ENCODE results near the gene EIF1B. TPM values are rescaled to one million over a fixed set of nuclear protein-coding genes. Genes with fewer than 3 reads are reported as not detected.

The EIF1B gene
- total RNA-seq, 1 experiment from 2014 or later: 25.0 TPM

GRCh38 chr3:40337136-40338108 lies 27.9 kb downstream of the EIF1B start:
- no peaks in the 10 kb centered on the region for H3K36me3 ChIP-seq (ENCODE audit: control insufficient read depth, insufficient read depth, low read length)
- H3K27me3 ChIP-seq (ENCODE audit: control insufficient read depth, insufficient read depth, low read length): no peaks in the 10 kb centered on the region
- no peaks in the 10 kb centered on the region for H3K4me1 ChIP-seq (ENCODE audit: control insufficient read depth, insufficient read depth, low read length)
- H3K4me3 ChIP-seq (ENCODE audit: low read depth in 2 of 2, low read length in 2 of 2): no peak overlapping the region
- intact Hi-C loops (cut with micrococcal nuclease; ENCODE audit: unreplicated experiment) (no loop called here), in situ Hi-C loops (cut with HindIII; ENCODE audit: low pct_unique_long_range_greater_than_20kb, low sequenced_read_pairs) (no loop called here)
- DNase-seq (ENCODE audit: low read depth, low spot score): no peak
- no TSS peak for BruUV-seq (replicated peaks)
- ChIA-PET CTCF (no interaction called here), POLR2A (no interaction called here)
- H3K9me3 ChIP-seq (ENCODE audit: control insufficient read depth, insufficient read depth, low read depth, low read length): no peaks in the 10 kb centered on the region
- ATAC-seq: no peak
- TF ChIP-seq SIN3A (IDR thresholded peaks at IDR 0.05; ENCODE audit: borderline replicate concordance, insufficient read depth, low read depth, low read length): no peak
- TF ChIP-seq TCF7L2 (IDR thresholded peaks at IDR 0.05; ENCODE audit: low read depth, low read length): no peak
- TF ChIP-seq POLR2AphosphoS5 (IDR thresholded peaks at IDR 0.05; ENCODE audit: low read depth, low read length): no peak
- no peak for TF ChIP-seq CTCF (IDR thresholded peaks at IDR 0.05)
- no peak for TF ChIP-seq REST (IDR thresholded peaks at IDR 0.05; ENCODE audit: insufficient read depth in 1 of 2, low read depth in 2 of 2, low read length in 1 of 2)
- no peak overlapping the region for H3K27ac ChIP-seq (ENCODE audit: low read length)

- TF ChIP-seq CTCF (IDR thresholded peaks at IDR 0.05) (no peak), TCF7L2 (IDR thresholded peaks at IDR 0.05; ENCODE audit: low read depth, low read length) (no peak)
- H3K4me1 ChIP-seq (ENCODE audit: control insufficient read depth, insufficient read depth, low read length): no peaks in the 10 kb centered on the region
- no peaks in the 10 kb centered on the region for H3K36me3 ChIP-seq (ENCODE audit: control insufficient read depth, insufficient read depth, low read length)
- H3K27ac ChIP-seq (ENCODE audit: low read length): no peak overlapping the region
- no peak overlapping the region for H3K4me3 ChIP-seq (ENCODE audit: low read depth in 2 of 2, low read length in 2 of 2)
- ChIA-PET POLR2A (no interaction called here), CTCF (no interaction called here)
- H3K9me3 ChIP-seq (ENCODE audit: control insufficient read depth, insufficient read depth, low read depth, low read length): no peaks in the 10 kb centered on the region
- intact Hi-C loops (cut with micrococcal nuclease; ENCODE audit: unreplicated experiment) (no loop called here), in situ Hi-C loops (cut with HindIII; ENCODE audit: low pct_unique_long_range_greater_than_20kb, low sequenced_read_pairs) (no loop called here)
- H3K27me3 ChIP-seq (ENCODE audit: control insufficient read depth, insufficient read depth, low read length): no peaks in the 10 kb centered on the region
- ATAC-seq (no peak), DNase-seq (ENCODE audit: low read depth, low spot score) (no peak)
- no TSS peak for BruUV-seq (replicated peaks)
Measured at GRCh38 chr3:40339871-40340270, 30.4 kb downstream of the EIF1B start.
